NCI-H524 (cell line): Measurements from ENCODE around the gene PLS3.

ENCODE experiments used
- DNase-seq, 2 experiments: peaks; one replicate each; lab custom pipeline; 2025; lab: John Stamatoyannopoulos, UW

The PLS3 gene

DNA sequence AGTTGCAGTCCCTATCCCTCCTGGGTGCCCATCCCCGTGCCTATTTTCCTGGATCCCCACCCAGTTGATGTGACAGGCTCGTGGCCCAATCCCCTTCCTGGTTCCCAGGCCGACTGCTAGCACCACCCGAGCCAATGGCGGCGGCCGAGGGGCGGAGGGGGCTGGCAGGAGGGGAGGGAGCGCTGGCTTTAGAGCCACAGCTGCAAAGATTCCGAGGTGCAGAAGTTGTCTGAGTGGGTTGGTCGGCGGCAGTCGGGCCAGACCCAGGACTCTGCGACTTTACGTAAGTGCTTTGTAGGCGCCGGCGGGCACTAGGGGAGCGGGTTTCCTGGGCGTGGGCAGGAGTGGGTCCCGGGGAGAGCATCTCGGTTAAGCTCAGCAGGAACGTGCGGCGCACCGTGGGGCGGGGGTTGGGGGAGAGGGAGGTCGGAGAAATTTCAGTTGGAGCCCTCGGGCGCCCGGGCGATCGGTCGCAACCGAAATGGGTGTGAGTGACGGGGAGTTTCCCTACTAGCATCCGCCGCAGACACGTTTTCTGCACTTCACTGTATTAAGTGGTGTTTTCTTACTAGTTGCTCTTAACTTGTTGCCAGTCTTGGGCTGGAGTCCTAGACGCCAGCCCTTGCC is at the start of gene PLS3:
Gene PLS3, plus strand, starts transcription at position 197 of the 627 bp plus-strand sequence. CDS start 49,077 bp downstream, outside the sequence.
- DNase-seq = peak; percentile 58 to 82

DNA sequence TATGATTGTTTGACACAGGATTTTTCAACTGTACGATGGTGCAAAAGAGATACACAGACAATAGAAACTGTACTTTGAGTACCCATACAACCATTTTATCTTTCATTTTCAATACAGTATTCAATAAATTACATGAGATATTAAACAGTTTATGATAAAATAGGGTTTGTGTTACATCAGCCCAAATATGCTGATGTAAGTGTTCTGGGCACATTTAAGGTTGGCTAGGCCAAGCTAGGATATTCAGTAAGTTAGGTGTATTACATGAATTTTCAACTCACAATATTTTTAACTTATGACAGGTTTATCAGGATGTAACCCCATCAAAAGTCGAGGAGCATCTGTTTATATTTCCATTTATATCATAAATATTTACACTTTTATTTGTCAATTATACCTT is 42.9 kb upstream of the PLS3 start:
- DNase-seq = no peak

DNA sequence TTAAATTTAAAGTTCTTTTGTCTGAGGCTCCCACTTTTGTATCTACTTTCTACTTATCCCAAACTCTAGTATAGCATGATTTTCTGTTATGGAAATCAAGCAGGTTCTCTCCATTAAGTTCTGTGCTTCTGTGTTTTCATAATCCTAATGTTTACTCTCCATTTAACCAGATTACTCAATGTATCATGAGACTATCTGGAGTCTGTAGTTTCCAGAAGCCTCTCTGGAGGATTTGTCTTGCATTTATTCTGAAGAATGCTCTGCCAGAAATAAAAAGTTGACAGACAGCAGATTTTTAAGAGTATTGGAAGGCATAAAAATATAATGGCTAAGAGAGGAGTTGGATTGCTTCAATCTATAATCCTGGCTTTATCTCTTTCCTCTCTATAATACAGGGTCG is 39.2 kb upstream of the PLS3 start:
- DNase-seq = peak in 1 of 2 experiments; percentile 20

DNA sequence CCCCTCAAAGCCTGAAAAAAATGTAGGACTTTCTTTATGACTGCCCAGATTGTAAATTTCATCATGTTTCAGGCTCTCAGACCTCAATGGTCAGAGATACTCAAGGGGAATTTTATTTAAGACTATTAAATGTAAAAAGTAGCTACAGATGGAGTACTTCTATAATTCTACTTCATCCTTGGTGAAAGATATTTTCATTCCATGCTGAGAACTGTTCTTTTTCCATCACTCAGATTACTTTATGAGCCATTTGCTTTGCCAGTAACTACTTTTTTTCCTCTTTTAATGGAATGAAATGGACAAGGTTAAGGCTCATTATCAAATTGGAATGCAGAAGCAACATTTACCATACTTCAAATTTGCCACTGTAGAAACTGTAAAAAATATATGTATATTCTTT is 38.0 kb upstream of the PLS3 start:
- no peak for DNase-seq

DNA sequence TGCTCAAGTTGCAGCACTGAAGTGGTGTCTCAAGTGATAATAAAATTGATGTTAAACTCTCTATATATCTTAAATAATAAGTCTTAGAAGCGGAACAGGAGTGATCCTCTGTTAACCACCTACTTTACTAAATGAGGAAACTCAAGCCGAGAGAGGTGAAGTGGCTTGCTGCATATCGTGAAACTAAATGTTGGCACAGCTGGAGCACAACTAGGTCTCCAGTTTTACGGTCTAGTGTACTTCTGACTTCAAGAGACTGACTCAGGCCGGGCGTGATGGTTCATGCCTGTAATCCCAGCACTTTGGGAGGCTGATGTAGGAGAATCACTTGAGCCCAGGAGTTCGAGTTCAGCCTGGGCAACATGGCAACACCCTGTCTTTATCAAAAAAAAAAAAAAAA is 35.5 kb upstream of the PLS3 start:
- DNase-seq = peak; percentile 77 to 94

DNA sequence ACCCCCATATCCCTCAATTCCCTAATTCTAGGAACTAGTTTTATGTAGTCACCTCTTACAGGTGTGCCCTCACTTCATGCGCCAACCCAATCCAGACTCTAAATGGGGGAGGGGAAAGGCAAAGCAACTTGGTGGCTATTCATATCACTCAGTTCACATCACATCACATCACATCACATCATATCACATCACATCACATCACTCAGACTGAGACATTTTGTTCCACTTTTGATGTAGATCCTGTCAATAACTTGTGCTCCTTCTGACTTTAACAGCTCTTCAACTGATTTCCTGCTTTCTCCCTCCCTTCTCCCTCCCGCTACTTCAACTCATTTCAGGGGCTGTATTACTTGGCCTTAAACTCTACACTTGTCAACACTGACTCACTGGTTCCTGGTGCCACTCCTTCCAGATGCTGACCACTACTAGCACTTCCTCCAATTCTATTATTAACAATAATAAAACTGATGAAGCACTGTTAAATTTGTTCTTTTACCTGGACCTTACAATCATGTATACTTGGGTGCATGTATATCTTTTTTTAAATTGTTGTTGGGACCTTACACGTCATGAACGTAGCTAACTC is 29.1 kb upstream of the PLS3 start:
- no peak for DNase-seq

- no peak for DNase-seq
Observed at GRCh38 chrX:115533485-115533884, 27.5 kb upstream of the PLS3 start.

DNA sequence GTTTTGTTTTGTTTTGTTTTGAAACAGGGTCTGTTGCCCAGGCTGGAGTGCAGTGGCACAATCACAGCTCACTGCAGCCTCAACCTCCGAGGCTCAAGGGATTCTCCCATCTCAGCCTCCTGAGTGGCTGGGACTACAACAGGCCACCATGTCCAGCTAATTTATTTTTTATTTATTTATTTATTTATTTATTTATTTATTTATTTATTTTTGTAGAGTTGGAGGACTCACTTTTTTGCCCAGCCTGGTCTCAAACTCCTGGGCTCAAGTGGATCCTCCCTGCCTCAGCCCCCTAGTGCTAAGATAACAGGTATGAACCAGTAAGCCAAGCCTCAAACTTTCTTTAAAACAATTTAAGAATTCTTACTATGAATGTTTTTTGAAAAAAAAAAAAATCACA is 26.6 kb upstream of the PLS3 start:
- DNase-seq = no peak

DNA sequence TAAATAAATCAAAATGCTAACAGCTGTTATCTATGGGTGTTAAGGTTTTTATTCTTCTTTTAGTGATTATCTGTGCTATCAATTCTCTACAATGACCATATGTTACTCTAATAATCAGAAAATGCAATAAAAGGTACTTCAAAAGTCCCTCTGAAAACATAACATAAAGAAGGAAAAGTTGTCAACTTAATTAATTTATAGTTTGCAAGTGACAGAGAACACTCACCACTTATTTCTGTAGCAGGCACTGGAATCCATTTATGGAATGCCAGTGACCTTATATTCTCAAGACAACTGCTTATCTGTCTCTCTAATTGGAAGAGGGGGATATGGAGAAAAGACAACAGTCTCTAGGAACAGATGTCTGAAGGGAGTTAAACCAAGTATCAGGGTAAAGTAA is 25.6 kb upstream of the PLS3 start:
- peak; percentile 17 to 70 for DNase-seq

DNA sequence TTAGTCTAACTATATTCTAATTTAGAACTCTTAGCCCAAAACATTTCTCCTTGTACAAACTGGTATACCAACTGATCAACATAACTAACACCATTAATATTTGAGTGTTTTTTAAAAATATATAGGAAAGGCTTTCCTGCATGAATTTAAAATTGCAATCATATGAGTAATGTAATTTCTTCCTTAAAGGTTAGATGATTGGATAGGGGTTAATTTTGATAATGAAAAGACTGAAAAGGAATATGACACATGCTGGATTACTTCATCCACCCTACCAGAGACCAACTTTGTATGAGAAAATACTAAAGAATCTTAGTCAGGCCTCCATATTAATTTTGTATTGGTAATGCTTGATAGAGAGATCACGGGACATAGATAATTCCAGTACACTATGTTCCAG is 25.1 kb upstream of the PLS3 start:
- no peak for DNase-seq

DNA sequence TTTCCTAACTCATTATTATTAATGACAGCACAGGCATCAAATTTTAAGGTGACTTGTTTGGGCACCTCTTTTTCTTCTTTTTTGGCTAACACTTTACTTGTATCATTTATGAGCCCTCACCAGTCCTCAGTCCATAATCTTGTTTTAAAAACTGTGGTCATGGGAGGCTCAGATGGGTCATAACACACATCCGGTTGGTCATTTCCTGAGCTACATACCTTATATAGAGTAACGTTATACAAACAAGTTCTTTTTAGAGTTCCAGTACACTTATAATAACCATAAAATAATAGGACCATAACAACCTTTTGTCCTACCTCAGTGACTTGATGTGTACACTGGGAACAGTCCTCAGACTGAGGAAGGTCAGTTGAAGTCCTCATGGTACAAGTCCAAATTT is 21.1 kb upstream of the PLS3 start:
- no peak for DNase-seq

DNA sequence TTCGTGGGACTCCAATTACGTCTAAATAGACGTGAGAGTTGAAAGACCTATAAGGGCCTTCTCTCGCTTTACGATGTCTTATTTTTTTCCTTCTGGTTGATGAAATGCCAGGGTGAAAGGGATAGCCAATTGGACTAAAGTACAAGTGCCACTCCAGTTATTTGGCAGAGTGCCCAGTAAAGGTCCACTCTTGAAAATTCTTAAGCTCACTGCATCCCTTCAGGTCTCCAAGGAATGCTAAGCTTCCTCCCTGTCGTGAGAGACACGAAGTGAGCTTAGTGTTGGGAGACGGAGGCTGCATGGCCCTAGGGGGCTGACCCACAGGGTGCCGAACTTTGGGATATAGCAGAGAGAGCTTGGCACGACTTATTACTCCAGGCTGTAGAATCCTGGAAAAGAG is 19.9 kb upstream of the PLS3 start:
- peak; percentile 68 to 86 for DNase-seq

- peak; percentile 6 to 29 for DNase-seq
Observed at GRCh38 chrX:115547448-115547847, 13.5 kb upstream of the PLS3 start.

DNA sequence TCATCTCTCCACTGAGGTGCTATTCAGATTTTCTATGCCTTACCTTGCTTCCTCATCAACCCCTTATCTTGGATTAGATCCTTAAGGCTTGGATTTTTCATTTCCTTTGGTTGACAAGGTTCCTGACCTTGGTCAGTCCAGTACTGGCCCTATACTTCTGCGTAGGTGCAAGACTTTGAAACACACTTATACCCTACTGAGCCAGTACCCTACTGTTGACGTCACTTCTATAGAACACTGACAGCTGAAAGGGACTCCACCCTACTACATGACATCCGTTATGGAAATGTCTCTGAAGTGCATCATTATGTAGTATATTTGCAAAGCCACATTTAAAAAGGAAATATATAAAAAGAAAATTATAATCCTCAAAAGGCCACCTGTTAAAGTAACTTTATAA is 12.0 kb upstream of the PLS3 start:
- no peak for DNase-seq

- DNase-seq = peak; percentile 29 to 59
Observed at GRCh38 chrX:115553171-115553570, 7.8 kb upstream of the PLS3 start.

DNA sequence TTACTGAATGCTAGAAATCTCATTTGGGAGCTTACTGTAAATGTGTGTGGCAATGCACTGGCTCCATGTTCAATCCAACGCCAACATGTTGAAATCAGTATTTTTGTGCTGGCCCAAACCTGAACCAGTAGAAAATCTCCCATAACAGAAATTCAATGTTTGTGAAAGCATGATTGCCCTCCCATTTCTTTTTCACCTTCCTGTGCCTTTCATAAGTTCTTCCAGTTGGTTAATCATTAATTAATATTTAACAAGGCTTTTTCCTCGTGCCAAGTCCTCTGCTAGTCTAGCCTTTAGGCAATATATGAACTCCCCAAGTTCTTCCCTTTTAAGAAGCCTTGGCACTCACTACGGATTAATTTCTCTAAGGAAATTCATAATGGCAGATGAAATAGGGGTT is 1.3 kb upstream of the PLS3 start:
- DNase-seq = no peak

DNA sequence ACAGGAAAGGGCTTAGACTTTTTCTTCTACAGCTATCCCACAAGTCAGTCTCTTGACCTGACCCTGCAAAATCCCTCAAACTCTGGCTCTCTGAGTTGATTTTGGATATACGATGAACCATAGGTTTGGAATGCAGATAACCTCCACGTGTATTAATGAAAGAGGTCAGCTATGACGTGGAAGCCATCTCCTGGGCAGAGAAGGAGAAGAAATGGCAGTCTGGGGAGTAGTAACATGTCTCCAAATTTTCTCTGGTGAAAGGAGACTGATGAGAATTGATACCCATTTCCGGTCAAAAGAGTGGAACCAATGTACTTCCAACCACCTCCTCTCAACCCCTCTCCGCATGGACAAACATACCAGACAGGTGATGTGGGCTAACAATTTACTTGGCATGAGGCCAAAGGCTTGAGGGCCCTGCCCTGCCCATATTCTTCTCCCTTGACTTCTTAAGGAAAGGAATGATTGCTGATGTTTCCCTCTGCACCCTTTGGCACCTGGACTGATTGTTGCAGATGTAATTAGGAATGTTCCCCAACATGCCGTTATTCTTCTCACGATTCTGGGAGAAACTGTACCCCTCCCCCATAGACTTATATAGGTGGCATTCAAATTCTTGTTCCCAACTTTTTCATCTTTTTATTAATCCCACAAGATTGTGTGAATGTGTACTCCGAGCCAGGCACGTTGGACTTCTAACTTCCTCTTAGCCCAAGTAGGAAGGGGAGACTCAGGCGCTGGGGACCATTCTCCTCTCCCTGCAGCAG is 580 bp upstream of the PLS3 start:
- DNase-seq = no peak

DNA sequence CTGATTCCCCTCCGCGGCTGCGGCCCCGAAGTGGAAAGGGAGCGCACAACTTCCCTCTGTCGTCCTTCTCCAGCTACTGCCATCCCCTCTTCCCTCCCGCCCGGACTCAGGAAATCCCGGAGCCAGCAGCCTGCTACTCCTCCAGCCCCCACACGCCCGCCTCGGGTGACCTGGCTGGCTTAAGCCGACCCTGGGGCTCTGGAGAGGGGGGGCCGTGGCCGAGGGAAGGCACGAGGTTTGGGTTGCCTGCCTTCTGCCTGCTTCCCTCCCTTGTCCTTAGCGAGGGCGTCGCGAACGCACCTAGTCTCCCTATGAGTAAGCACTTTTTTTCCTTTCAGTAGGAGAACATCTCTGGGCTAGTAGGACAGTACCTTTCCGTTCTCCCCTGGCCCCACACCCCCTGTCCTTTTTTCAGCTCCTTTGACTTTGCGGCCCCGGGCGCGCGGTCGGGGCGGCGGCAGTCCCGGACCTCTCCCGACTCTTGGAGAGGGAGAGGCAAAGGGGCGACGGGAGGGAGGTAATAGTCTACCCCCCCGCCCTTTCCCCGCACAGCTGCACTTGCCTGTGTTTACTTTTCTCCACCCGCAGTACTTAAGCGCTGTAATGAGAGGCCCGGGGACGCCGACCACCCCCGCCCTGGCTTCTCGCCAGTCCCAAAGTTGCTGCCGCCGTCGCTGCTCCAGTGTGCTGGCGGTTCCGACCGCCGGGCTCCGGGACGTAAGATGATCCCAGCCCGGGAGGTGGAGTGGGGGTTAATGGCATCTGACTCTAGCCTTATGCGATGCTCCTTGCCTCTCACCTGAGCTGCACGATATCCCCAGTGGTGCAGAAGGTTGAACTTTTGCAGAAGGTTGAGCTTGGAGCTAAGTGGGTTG is 868 bp downstream of the PLS3 start:
- peak; percentile 69 to 71 for DNase-seq

DNA sequence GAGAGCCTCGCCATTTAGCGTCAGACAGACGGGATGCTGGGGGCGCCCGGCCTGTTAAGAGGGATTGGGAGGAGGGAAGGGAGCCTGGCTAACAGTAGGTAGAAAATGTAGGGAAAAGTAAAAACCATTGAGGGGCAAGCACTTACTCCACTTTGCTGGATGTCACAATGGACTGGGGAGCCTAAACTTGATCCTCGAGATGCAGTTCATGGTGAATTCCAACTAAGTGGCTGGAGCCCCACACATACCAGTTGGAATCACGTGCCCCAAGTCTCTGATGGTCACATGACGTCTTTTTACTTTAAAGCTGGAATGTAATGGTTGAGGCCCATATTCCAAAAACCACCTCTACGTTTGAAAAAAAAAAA is 1.5 kb downstream of the PLS3 start:
- peak; percentile 63 to 71 for DNase-seq

DNA sequence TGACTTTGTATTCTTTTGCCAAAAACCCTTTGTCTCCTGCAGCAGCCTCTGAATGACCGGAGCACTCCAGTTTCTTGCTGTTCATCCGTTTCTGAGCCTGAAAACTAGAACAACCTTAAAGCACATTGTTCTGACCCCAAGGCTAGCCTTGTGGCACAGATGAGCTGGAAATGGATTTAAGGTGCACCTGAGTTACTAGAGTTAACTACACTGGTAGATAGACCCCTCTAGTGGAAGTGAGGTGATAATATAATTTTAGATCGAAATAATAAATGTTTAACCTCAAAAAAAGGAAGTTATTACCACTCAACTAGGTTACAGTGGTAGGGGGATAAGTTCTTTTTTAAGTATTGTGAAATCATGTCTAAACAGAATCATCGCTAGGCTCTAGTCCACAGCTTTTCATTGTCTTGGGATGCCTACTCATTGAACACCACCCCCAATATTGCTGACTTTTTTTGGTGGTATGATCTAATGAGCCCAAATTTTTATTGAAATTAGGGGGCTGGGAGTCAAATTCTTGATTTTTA is 2.7 kb downstream of the PLS3 start:
- peak in 1 of 2 experiments; percentile 19 for DNase-seq

DNA sequence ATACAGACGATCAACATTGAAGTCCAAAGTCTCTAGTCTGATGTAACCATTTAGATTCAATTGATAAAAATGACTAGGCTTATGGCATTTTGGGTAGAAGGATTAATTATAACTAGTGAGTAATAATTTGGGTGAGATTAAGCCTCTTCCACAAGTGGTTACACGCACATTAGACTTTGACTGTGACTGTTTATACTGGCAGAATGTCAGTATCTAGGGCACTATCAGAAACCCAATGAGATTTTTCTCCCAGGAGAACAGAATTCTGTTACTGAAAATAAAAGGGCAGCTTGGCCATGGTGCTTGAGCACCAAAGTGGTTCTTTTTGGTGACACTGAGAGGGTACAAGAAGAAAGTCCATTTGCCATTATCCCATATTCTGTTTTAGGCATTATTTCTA is 3.3 kb downstream of the PLS3 start:
- no peak for DNase-seq

- DNase-seq = no peak
Observed at GRCh38 chrX:115565888-115566287, 4.9 kb downstream of the PLS3 start.
